Gastroesophageal sphincter (tissue), 3 donors: ENCODE measurements around the gene MEGF8.

Source experiments
- EP300 ChIP-seq: sonication (generic); formaldehyde crosslinking; IDR thresholded peaks from one replicate; pipeline ENCODE4 v1.6.1; 2017; ENCODE audit warnings: antibody characterized with exemption, mild to moderate bottlenecking
- POLR2AphosphoS5 ChIP-seq: sonication (generic); formaldehyde crosslinking; IDR thresholded peaks from one replicate; pipeline ENCODE4 v1.6.1; 2017; ENCODE audit warnings: antibody characterized with exemption
- TF ChIP-seq, protein P1 (sequence below), 4 experiments: fragments of 200-600 bp in 2 of 4; fragments of 450-650 bp in 2 of 4; sonication (generic) in 1 of 4; IDR thresholded peaks; one replicate each; pipeline ENCODE4 v1.5.1; 2017 to 2019; ENCODE audit warnings: antibody characterized with exemption in 4 of 4, mild to moderate bottlenecking in 2 of 4, moderate library complexity in 2 of 4

DNA sequence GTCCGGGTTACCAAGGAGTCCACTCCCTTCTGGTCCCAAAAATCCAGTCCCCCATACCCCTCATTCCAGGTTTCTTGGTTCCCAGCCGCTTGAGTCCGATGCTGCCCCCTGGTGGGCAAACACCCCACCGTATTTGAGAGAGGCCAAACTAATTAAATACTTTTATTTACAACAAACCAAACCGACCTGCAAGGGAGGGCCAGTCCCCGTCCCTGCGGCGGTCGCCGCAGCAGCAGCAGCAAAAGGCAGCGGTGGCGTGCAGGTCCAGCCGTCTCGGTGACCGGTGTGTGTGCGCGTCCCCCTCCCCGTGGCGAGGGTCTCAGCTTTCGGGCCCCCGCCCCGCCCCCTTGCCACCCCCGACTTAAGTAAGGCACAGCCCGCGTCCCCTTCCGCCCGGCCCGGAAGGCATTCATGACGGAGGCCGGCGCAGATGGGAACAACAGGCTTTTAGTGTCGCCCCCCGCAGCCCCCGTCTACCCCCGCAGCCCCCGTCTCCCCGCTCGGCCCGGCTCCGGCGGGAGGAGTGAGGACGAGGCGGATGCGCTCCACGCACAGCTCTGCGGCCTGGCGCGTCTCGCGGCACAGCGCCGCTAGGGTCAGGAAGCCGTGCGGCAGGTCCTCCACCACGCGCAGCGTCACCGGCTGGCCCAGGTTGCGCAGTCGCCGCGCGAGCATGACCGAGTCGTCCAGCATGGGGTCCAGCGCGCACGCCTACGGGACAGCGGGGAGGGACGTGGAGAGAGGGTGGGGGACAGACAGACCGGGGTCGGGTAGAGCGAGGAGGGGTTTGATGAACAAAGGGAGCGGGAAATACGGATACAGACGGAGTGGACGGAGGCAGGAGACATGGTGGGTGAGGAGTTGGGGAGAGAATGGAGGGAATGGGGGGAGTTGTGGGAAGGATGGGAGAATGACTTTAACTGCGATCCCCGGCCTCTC lies 76.2 kb downstream of the MEGF8 start:
- TF ChIP-seq, protein P1, sequence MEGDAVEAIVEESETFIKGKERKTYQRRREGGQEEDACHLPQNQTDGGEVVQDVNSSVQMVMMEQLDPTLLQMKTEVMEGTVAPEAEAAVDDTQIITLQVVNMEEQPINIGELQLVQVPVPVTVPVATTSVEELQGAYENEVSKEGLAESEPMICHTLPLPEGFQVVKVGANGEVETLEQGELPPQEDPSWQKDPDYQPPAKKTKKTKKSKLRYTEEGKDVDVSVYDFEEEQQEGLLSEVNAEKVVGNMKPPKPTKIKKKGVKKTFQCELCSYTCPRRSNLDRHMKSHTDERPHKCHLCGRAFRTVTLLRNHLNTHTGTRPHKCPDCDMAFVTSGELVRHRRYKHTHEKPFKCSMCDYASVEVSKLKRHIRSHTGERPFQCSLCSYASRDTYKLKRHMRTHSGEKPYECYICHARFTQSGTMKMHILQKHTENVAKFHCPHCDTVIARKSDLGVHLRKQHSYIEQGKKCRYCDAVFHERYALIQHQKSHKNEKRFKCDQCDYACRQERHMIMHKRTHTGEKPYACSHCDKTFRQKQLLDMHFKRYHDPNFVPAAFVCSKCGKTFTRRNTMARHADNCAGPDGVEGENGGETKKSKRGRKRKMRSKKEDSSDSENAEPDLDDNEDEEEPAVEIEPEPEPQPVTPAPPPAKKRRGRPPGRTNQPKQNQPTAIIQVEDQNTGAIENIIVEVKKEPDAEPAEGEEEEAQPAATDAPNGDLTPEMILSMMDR (IDR thresholded peaks at IDR 0.05), result peak in 3 of 4 experiments; percentile 63 to 81 (median 78)
- TF ChIP-seq POLR2AphosphoS5 (peak; percentile 29), EP300 (no peak)
